ENCODE measurements around the gene ZC3H10.

GRCh38 chr12:56121204-56121870 lies 3.3 kb downstream of the ZC3H10 start:
- TF ChIP-seq POLR2A (IDR thresholded peaks at IDR 0.05) = no peak
- TF ChIP-seq, protein P1, sequence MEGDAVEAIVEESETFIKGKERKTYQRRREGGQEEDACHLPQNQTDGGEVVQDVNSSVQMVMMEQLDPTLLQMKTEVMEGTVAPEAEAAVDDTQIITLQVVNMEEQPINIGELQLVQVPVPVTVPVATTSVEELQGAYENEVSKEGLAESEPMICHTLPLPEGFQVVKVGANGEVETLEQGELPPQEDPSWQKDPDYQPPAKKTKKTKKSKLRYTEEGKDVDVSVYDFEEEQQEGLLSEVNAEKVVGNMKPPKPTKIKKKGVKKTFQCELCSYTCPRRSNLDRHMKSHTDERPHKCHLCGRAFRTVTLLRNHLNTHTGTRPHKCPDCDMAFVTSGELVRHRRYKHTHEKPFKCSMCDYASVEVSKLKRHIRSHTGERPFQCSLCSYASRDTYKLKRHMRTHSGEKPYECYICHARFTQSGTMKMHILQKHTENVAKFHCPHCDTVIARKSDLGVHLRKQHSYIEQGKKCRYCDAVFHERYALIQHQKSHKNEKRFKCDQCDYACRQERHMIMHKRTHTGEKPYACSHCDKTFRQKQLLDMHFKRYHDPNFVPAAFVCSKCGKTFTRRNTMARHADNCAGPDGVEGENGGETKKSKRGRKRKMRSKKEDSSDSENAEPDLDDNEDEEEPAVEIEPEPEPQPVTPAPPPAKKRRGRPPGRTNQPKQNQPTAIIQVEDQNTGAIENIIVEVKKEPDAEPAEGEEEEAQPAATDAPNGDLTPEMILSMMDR (IDR thresholded peaks at IDR 0.05) = no peak

Measured in body of pancreas (tissue), 4 donors.